Spleen (tissue), 11 donors: ENCODE results near the gene RAB35. TPM values are rescaled to one million over a fixed set of nuclear protein-coding genes. Genes with fewer than 3 reads are reported as not detected.

Source experiments
- DNase-seq: peaks from one replicate; pipeline ENCODE4 v3.0.0-alpha.2; 2020
- H3K27ac ChIP-seq, 8 donors: fragments of 200-600 bp; sonication (generic) in 7 of 8; 1 replicate in 4 of 8; 2 replicates in 4 of 8; pipeline versions ENCODE4 v1.5.0 to v1.8.0; 2016 to 2021; ENCODE audit warnings: inconsistent platforms in 4 of 8, mild to moderate bottlenecking in 4 of 8, moderate library complexity in 1 of 8
- H3K27me3 ChIP-seq, 7 donors: fragments of 200-600 bp; sonication (generic) in 6 of 7; replicated peaks in 1 of 7; 1 replicate in 4 of 7; 2 replicates in 3 of 7; pipeline versions ENCODE4 v1.5.0 to v1.8.0; 2016 to 2021; ENCODE audit warnings: inconsistent platforms in 3 of 7, mild to moderate bottlenecking in 1 of 7
- H3K36me3 ChIP-seq, 6 donors: fragments of 200-600 bp; sonication (generic) in 5 of 6; 1 replicate in 4 of 6; 2 replicates in 2 of 6; pipeline versions ENCODE4 v1.5.0 to v1.8.0; 2016 to 2021; ENCODE audit warnings: inconsistent platforms in 2 of 6
- H3K4me1 ChIP-seq, 6 donors: fragments of 200-600 bp; sonication (generic) in 5 of 6; 1 replicate in 3 of 6; 2 replicates in 3 of 6; pipeline versions ENCODE4 v1.5.0 to v1.8.0; 2016 to 2021; ENCODE audit warnings: inconsistent platforms in 3 of 6
- H3K4me3 ChIP-seq, 8 donors: fragments of 200-600 bp; sonication (generic) in 7 of 8; 1 replicate in 4 of 8; 2 replicates in 4 of 8; pipeline versions ENCODE4 v1.5.0 to v1.8.0; 2016 to 2021; ENCODE audit warnings: inconsistent platforms in 4 of 8, mild to moderate bottlenecking in 4 of 8, moderate library complexity in 2 of 8
- H3K9me3 ChIP-seq, 8 donors: fragments of 200-600 bp; sonication (generic) in 7 of 8; 1 replicate in 4 of 8; 2 replicates in 4 of 8; pipeline versions ENCODE4 v1.5.0 to v1.8.0; 2016 to 2021; ENCODE audit warnings: inconsistent platforms in 4 of 8
- POLR2A ChIP-seq, 3 donors: fragments of 450-650 bp; IDR thresholded peaks; one replicate each; pipeline ENCODE4 v1.5.1; 2017; ENCODE audit warnings: antibody characterized with exemption in 3 of 3, mild to moderate bottlenecking in 1 of 3
- POLR2AphosphoS5 ChIP-seq, 3 donors: sonication (generic); formaldehyde crosslinking; IDR thresholded peaks; one replicate each; pipeline ENCODE4 v1.5.1; 2017; ENCODE audit warnings: antibody characterized with exemption in 3 of 3
- WGBS, 5 donors: extraction: QIAGEN DNeasy Blood & Tissue Kit in 3 of 5; methylation state at CpG; one replicate each; pipeline versions ENCODE4 v1.1.5 to v1.1.7; 2013 to 2018; 5-methylcytosine and 5-hydroxymethylcytosine counted together
- intact Hi-C: fragments of 100-400 bp; cut with DNase I; formaldehyde crosslinking; loops from one replicate; pipeline ENCODE4 v1.15.0; 2023; ENCODE audit warnings: low total_unique reads
- polyA plus RNA-seq, 3 donors: library from polyadenylated mRNA; stranded (reverse); fragments of 200-250 nt; gene quantifications; one replicate each; pipeline ENCODE4 v1.2.1, GENCODE V29; 2013
- total RNA-seq, 7 donors: library from RNA; depleted of rRNA in 3 of 7; stranded (reverse); fragments of >200 nt in 3 of 7; fragmentation: NEBNext Ultra II Directional in 4 of 7; extraction: Animal tissue kit (Norgen Biotek cat#: 25700) in 4 of 7; gene quantifications; one replicate each; pipeline versions ENCODE4 v1.1.0 to v1.2.1, GENCODE V29; 2016 to 2021
- TF ChIP-seq, protein P1 (sequence below), 11 experiments: fragments of 200-600 bp in 7 of 11; fragments of 450-650 bp in 4 of 11; sonication (generic) in 4 of 11; IDR thresholded peaks in 8 of 11; conservative IDR thresholded peaks in 3 of 11; 1 replicate in 7 of 11; 2 replicates in 4 of 11; pipeline versions ENCODE4 v1.4.0 to v1.8.0; 2016 to 2021; ENCODE audit warnings: antibody characterized with exemption in 11 of 11, inconsistent platforms in 4 of 11, mild to moderate bottlenecking in 1 of 11
- donor health status: healthy with polysubstance abuse.
- donor health status: DM: no; HTN: no; CAD: no; lungs with moderate emphysema.
- donor health status: DM: no; HTN: no; CAD: no.
- donor health status: Bipolar disorder and iron deficiency.
- donor health status: healthy.
- donor health status: DM: no; HTN: no; CAD: no.
- donor health status: DM: yes; HTN: yes; CAD: no.

Gene RAB35
- total and polyA plus RNA-seq, 10 donors, result 14.8 to 69.8 (median 40.1) TPM

GRCh38 chr12:120060717-120061116 is 55.8 kb downstream of the RAB35 start:
- Histone ChIP-seq H3K4me3 (no peak overlapping the region), H3K4me1 (no peaks in the 10 kb centered on the region), H3K9me3 (no peaks in the 10 kb centered on the region), H3K36me3 (peaks cover 0 to 12% (median 0%) of the 10 kb centered on the region in 6 donors), H3K27ac (no peak overlapping the region), H3K27me3 (no peaks in the 10 kb centered on the region)
- no peak for TF ChIP-seq POLR2AphosphoS5 (IDR thresholded peaks at IDR 0.05)
- TF ChIP-seq, protein P1, sequence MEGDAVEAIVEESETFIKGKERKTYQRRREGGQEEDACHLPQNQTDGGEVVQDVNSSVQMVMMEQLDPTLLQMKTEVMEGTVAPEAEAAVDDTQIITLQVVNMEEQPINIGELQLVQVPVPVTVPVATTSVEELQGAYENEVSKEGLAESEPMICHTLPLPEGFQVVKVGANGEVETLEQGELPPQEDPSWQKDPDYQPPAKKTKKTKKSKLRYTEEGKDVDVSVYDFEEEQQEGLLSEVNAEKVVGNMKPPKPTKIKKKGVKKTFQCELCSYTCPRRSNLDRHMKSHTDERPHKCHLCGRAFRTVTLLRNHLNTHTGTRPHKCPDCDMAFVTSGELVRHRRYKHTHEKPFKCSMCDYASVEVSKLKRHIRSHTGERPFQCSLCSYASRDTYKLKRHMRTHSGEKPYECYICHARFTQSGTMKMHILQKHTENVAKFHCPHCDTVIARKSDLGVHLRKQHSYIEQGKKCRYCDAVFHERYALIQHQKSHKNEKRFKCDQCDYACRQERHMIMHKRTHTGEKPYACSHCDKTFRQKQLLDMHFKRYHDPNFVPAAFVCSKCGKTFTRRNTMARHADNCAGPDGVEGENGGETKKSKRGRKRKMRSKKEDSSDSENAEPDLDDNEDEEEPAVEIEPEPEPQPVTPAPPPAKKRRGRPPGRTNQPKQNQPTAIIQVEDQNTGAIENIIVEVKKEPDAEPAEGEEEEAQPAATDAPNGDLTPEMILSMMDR (IDR thresholded peaks at IDR 0.05 in 8 of 11, conservative IDR thresholded peaks at IDR 0.05 in 3 of 11), result no peak
- TF ChIP-seq POLR2A (IDR thresholded peaks at IDR 0.05), result no peak
- 76 to 81% (median 77%) methylated on average over 5 of the region's 5 CpGs for WGBS, 5 donors
- intact Hi-C loops, result no loop called here
- DNase-seq, result no peak

- Histone ChIP-seq H3K4me1 (no peaks in the 10 kb centered on the region), H3K4me3 (no peak overlapping the region), H3K27me3 (no peaks in the 10 kb centered on the region), H3K27ac (no peak overlapping the region), H3K36me3 (peaks cover 0 to 9% (median 0%) of the 10 kb centered on the region in 6 donors), H3K9me3 (no peaks in the 10 kb centered on the region)
- no peak for TF ChIP-seq POLR2AphosphoS5 (IDR thresholded peaks at IDR 0.05)
- no peak for TF ChIP-seq POLR2A (IDR thresholded peaks at IDR 0.05)
- TF ChIP-seq, protein P1 (IDR thresholded peaks at IDR 0.05 in 8 of 11, conservative IDR thresholded peaks at IDR 0.05 in 3 of 11), result no peak
- intact Hi-C loops, result no loop called here
- no peak for DNase-seq
- 89 to 100% (median 97%) methylated on average over 1 of the region's 1 CpG for WGBS, 5 donors
These were observed 56.4 kb downstream of the RAB35 start for GRCh38 chr12:120060196-120060595.

DNA sequence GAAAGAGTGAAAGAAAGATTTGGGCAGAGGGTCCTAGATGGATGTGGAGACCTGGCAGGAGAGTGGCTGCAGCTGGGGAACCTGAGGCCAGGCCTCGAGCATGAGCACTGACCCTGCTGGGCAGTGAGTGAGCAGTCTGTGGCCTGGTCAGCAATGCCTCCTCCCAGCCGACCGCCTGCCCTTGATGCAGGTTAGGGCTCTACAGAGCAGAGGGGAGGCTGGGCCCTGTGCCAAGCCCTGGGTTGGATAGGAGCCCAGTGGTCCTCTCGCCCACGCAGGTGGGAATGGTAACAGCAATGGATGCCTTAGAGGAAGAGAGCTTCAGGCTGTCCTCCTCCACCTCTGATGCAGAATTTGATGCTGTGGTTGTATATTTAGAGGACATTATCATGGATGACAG is 59.8 kb downstream of the RAB35 start:
- intact Hi-C loops, result no loop called here
- peaks cover 0 to 3% (median 0%) of the 10 kb centered on the region in 6 donors for H3K36me3 ChIP-seq
- H3K4me1 ChIP-seq, result no peaks in the 10 kb centered on the region
- no peaks in the 10 kb centered on the region for H3K9me3 ChIP-seq
- WGBS, 5 donors, result 73 to 89% (median 81%) methylated on average over 5 of the region's 5 CpGs
- H3K4me3 ChIP-seq, result no peak overlapping the region
- no peak for DNase-seq
- H3K27me3 ChIP-seq, result no peaks in the 10 kb centered on the region
- TF ChIP-seq POLR2AphosphoS5 (IDR thresholded peaks at IDR 0.05), result no peak
- TF ChIP-seq POLR2A (IDR thresholded peaks at IDR 0.05), result no peak
- TF ChIP-seq, protein P1 (IDR thresholded peaks at IDR 0.05 in 8 of 11, conservative IDR thresholded peaks at IDR 0.05 in 3 of 11), result no peak
- no peak overlapping the region for H3K27ac ChIP-seq

DNA sequence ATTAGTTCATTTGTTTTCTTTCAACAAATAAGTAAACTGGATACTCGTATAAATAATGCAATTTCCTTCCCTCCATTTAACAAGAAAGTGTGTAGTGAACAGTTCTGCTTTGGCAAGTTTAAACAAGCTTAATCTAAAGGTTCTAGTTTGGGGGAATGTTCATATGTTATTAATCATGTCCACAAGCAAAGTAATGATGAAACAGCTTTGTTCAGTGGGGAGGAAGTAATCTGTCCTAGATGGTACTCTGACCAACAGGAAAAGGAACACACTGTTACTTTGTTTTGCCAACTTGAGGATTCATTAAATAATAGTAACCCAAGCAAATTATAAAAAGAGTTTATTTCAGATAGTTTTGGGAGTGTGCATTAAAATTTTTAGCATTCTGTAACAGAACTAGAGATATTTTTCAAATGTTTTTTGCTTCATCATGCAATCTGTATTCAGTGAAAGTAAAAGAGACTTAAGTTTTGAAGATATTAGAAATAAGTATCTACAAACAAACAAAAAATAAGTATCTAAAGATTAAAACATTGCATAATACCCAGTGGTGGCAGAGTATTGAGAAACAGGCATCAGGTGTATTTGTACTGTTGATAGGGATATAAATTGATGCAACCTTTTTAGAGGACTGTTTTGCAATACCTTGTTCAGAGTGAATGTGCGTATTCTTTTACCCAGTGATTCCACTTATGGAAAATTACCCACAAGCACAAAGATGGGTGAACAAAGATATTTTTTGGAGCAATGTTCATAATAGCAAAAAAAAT is 61.1 kb downstream of the RAB35 start:
- Histone ChIP-seq H3K27me3 (no peaks in the 10 kb centered on the region), H3K9me3 (no peaks in the 10 kb centered on the region), H3K36me3 (peaks cover 0 to 3% (median 0%) of the 10 kb centered on the region in 6 donors), H3K4me3 (no peak overlapping the region), H3K27ac (no peak overlapping the region), H3K4me1 (no peaks in the 10 kb centered on the region)
- intact Hi-C loops, result no loop called here
- 52 to 82% (median 64%) methylated on average over 2 of the region's 2 CpGs for WGBS, 5 donors
- DNase-seq, result no peak
- TF ChIP-seq POLR2AphosphoS5 (IDR thresholded peaks at IDR 0.05) (no peak), POLR2A (IDR thresholded peaks at IDR 0.05) (no peak)
- TF ChIP-seq, protein P1 (IDR thresholded peaks at IDR 0.05 in 8 of 11, conservative IDR thresholded peaks at IDR 0.05 in 3 of 11), result no peak
